Superior temporal gyrus (tissue), 1 donor: ENCODE results near the gene PHF12.

Experiments
- DNase-seq: peaks from one replicate; pipeline ENCODE4 v3.0.0-alpha.2; 2016; ENCODE audit errors: extremely low spot score

Gene PHF12

GRCh38 chr17:28975646-28976045, 24.3 kb upstream of the PHF12 start:
- DNase-seq: no peak

GRCh38 chr17:28975031-28975430, 23.7 kb upstream of the PHF12 start:
- DNase-seq: no peak

- no peak for DNase-seq
These were observed 23.1 kb upstream of the PHF12 start for GRCh38 chr17:28974451-28974850.

- DNase-seq: no peak
These were observed 22.1 kb upstream of the PHF12 start for GRCh38 chr17:28973425-28973824.

- DNase-seq: no peak
These were observed 21.1 kb upstream of the PHF12 start for GRCh38 chr17:28972437-28972836.

GRCh38 chr17:28970879-28971278, 19.6 kb upstream of the PHF12 start:
- peak; percentile 67 for DNase-seq

- no peak for DNase-seq
These were observed 18.5 kb upstream of the PHF12 start for GRCh38 chr17:28969706-28970393.

- DNase-seq: no peak
These were observed 17.6 kb upstream of the PHF12 start for GRCh38 chr17:28968914-28969295.

- no peak for DNase-seq
These were observed 17.1 kb upstream of the PHF12 start for GRCh38 chr17:28968231-28968913.

- no peak for DNase-seq
These were observed 16.2 kb upstream of the PHF12 start for GRCh38 chr17:28967221-28968135.

- DNase-seq: no peak
These were observed 12.5 kb upstream of the PHF12 start for GRCh38 chr17:28963841-28964240.

- no peak for DNase-seq
These were observed 11.8 kb upstream of the PHF12 start for GRCh38 chr17:28963055-28963611.

GRCh38 chr17:28961391-28961790, 10.1 kb upstream of the PHF12 start:
- DNase-seq: no peak

GRCh38 chr17:28960256-28961061, 9.1 kb upstream of the PHF12 start:
- DNase-seq: no peak

GRCh38 chr17:28959471-28959871, 8.2 kb upstream of the PHF12 start:
- DNase-seq: no peak

- no peak for DNase-seq
These were observed 7.6 kb upstream of the PHF12 start for GRCh38 chr17:28958820-28959455.

- no peak for DNase-seq
These were observed 6.7 kb upstream of the PHF12 start for GRCh38 chr17:28957992-28958355.

GRCh38 chr17:28957277-28957991, 6.1 kb upstream of the PHF12 start:
- DNase-seq: no peak

- DNase-seq: no peak
These were observed 5.5 kb upstream of the PHF12 start for GRCh38 chr17:28956861-28957260.

- no peak for DNase-seq
These were observed 4.8 kb upstream of the PHF12 start for GRCh38 chr17:28956112-28956511.
